Activated naive CD4-positive, alpha-beta T cell treated with anti-CD3 and anti-CD28 coated beads for 36 hours (primary cell): Measurements from ENCODE around the gene SEPTIN1. TPM values are rescaled to one million over a fixed set of nuclear protein-coding genes. Genes with fewer than 3 reads are reported as not detected.

Experiments
- CTCF ChIA-PET: fragments of 350-600 bp; sonication (Branson Sonifier 250); formaldehyde crosslinking; loops from one replicate; lab custom pipeline; 2021; ENCODE audit warnings: antibody characterized with exemption; lab: Charles Lee
- DNase-seq: peaks from one replicate; pipeline ENCODE4 v3.0.0-alpha.2; 2020
- H3K27ac Mint-ChIP-seq: one replicate; pipeline ENCODE4 v1.8.0; 2021; ENCODE audit warnings: mild to moderate bottlenecking, mixed read lengths
- H3K27me3 Mint-ChIP-seq: one replicate; pipeline ENCODE4 v1.8.0; 2021; ENCODE audit warnings: low read depth, mixed read lengths
- H3K36me3 Mint-ChIP-seq: one replicate; pipeline ENCODE4 v1.8.0; 2021; ENCODE audit warnings: low read depth, mixed read lengths
- H3K4me1 Mint-ChIP-seq: one replicate; pipeline ENCODE4 v1.8.0; 2021; ENCODE audit warnings: low read depth, mixed read lengths
- H3K4me3 Mint-ChIP-seq: one replicate; pipeline ENCODE4 v1.8.0; 2021; ENCODE audit warnings: mild to moderate bottlenecking, moderate library complexity, mixed read lengths
- H3K9me3 Mint-ChIP-seq: one replicate; pipeline ENCODE4 v1.8.0; 2021; ENCODE audit warnings: mixed read lengths
- intact Hi-C: fragments of 100-400 bp; cut with micrococcal nuclease; formaldehyde crosslinking; loops from one replicate; pipeline ENCODE4 v1.15.1; 2023
- total RNA-seq, 2 experiments: library from RNA; stranded (reverse); gene quantifications; one replicate each; pipeline ENCODE4 v1.2.3, GENCODE V29; 2021

The SEPTIN1 gene
- total RNA-seq, 2 experiments from 2014 or later = 133 to 134 TPM

DNA sequence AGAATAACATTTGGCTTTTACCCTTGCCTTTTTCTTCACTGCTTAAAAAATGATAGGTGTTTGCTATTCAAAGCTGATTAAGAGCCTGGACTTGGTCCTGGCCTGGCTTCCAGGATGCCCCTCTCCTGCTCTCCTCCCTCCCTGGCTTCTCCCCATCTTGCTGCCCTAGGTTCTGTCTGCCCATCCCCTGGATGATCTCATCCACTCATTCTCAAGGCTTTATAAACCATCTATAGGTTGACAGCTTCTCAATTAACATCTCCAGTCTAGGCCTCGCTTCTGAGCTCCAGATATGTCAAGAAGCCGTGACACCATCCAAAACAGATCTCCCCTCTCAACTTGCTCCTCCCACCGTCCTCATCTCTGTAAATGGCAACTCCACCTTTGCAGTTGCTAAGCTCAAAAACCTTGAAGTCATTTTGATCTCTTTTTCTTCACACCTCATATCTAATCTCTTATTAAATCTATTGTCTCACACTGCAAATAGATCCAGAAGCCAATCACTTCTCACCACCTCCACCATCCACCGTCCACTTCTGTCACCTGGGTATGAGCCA is 33.8 kb upstream of the SEPTIN1 start:
- no peak overlapping the region for H3K27ac Mint-ChIP-seq
- DNase-seq = no peak
- H3K27me3 Mint-ChIP-seq = no peaks in the 10 kb centered on the region
- no peaks in the 10 kb centered on the region for H3K9me3 Mint-ChIP-seq
- H3K4me1 Mint-ChIP-seq = peaks cover 36% of the 10 kb centered on the region
- CTCF ChIA-PET = interaction anchor here (1.0 to 1.8 kb wide), 3 partner anchors 9 to 221 kb away, joined by 3 to 6 read pairs (median 3); partner anchors contain the start of genes DCTPP1 and ZNF771
- H3K36me3 Mint-ChIP-seq = peaks cover 28% of the 10 kb centered on the region
- intact Hi-C loops = no loop called here
- H3K4me3 Mint-ChIP-seq = no peak overlapping the region

- H3K27ac Mint-ChIP-seq = no peak overlapping the region
- peaks cover 16% of the 10 kb centered on the region for H3K36me3 Mint-ChIP-seq
- no peaks in the 10 kb centered on the region for H3K9me3 Mint-ChIP-seq
- CTCF ChIA-PET = interaction anchor here (0.7 to 1.2 kb wide), 2 partner anchors 201 to 481 kb away, joined by 3 to 4 read pairs; no protein-coding TSS in a partner anchor
- H3K4me3 Mint-ChIP-seq = no peak overlapping the region
- H3K4me1 Mint-ChIP-seq = peaks cover 45% of the 10 kb centered on the region
- intact Hi-C loops = no loop called here
- no peaks in the 10 kb centered on the region for H3K27me3 Mint-ChIP-seq
- DNase-seq = no peak
Measured at GRCh38 chr16:30414159-30414558, 31.8 kb upstream of the SEPTIN1 start.

DNA sequence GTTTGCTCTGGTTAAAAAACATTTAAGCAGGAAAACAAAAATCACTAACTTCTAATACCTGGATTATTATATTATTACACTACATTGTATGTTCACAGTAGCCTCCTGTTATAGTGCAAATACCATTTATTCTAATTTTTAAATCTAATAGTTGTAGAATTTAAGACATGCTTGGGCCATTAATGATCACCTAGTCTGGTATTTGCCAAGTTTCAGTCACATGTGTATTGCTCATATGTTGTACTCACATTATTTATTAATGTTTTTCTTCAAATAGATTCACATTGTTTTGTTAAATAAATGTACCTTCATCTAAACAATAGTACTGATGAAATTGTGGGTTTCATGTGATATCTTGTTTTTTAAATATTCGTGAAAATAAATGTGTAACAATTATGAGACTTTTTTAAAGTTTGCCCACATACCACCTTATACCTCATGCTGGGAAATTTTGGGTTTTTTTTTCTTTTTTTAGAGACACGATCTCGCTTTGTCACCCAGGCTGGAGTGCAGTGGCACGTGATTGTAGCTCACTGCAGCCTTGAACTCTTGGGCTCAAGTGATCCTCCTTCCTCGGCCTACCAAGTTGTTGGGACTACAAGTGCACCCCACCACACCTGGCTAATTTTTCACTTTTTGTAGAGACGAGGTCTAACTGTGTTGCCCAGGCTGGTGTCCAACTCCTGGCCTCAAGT is 30.9 kb upstream of the SEPTIN1 start:
- CTCF ChIA-PET = interaction anchor here (1.2 kb wide), 1 partner anchor 202 kb away, joined by 3 read pairs; no protein-coding TSS in a partner anchor
- intact Hi-C loops = no loop called here
- H3K4me1 Mint-ChIP-seq = peaks cover 45% of the 10 kb centered on the region
- no peaks in the 10 kb centered on the region for H3K9me3 Mint-ChIP-seq
- peaks cover 12% of the 10 kb centered on the region for H3K36me3 Mint-ChIP-seq
- H3K27ac Mint-ChIP-seq = peak overlapping the region; percentile 63
- no peaks in the 10 kb centered on the region for H3K27me3 Mint-ChIP-seq
- no peak for DNase-seq
- no peak overlapping the region for H3K4me3 Mint-ChIP-seq

- H3K27me3 Mint-ChIP-seq = no peaks in the 10 kb centered on the region
- intact Hi-C loops = loop anchor here (1.0 kb wide), 2 partner anchors 9 to 317 kb away; no protein-coding TSS in a partner anchor
- H3K36me3 Mint-ChIP-seq = peaks cover 12% of the 10 kb centered on the region
- H3K4me3 Mint-ChIP-seq = no peak overlapping the region
- no peaks in the 10 kb centered on the region for H3K9me3 Mint-ChIP-seq
- peak overlapping the region; percentile 71 for H3K27ac Mint-ChIP-seq
- DNase-seq = peak; percentile 97
- CTCF ChIA-PET = interaction anchor here (0.6 to 4.6 kb wide), 33 partner anchors 9 to 320 kb away, joined by 3 to 27 read pairs (median 4); partner anchors contain the start of genes DCTPP1, SEPTIN1, ZNF48 and ZNF689
- peaks cover 38% of the 10 kb centered on the region for H3K4me1 Mint-ChIP-seq
Measured at GRCh38 chr16:30409125-30410060, 27.0 kb upstream of the SEPTIN1 start.

- CTCF ChIA-PET = interaction anchor here (0.7 to 4.6 kb wide), 11 partner anchors 8 to 315 kb away, joined by 3 to 27 read pairs (median 9); partner anchors contain the start of genes DCTPP1, SEPTIN1 and ZNF48
- no peaks in the 10 kb centered on the region for H3K9me3 Mint-ChIP-seq
- DNase-seq = no peak
- H3K27me3 Mint-ChIP-seq = no peaks in the 10 kb centered on the region
- peaks cover 9% of the 10 kb centered on the region for H3K36me3 Mint-ChIP-seq
- intact Hi-C loops = loop anchor here (1.0 to 2.0 kb wide), 6 partner anchors 26 to 343 kb away; partner anchors contain the start of genes ALDOA, SEPTIN1 and TBC1D10B
- H3K4me3 Mint-ChIP-seq = peak overlapping the region; percentile 98
- H3K27ac Mint-ChIP-seq = peak overlapping the region; percentile 79
- peaks cover 33% of the 10 kb centered on the region for H3K4me1 Mint-ChIP-seq
Measured at GRCh38 chr16:30407804-30408534, 25.6 kb upstream of the SEPTIN1 start.

- Mint-ChIP-seq H3K4me1 (peaks cover 32% of the 10 kb centered on the region), H3K27ac (peak within 1 kb of the TSS; percentile 93), H3K4me3 (peak within 1 kb of the TSS; percentile 98), H3K27me3 (no peaks in the 10 kb centered on the region), H3K36me3 (peaks cover 9% of the 10 kb centered on the region), H3K9me3 (no peaks in the 10 kb centered on the region)
- CTCF ChIA-PET = interaction anchor here (0.5 to 4.6 kb wide), 9 partner anchors 8 to 221 kb away, joined by 3 to 27 read pairs (median 8); partner anchors contain the start of genes DCTPP1, SEPTIN1 and ZNF48
- DNase-seq = peak; percentile 91
- intact Hi-C loops = loop anchor here (1.0 to 2.0 kb wide), 5 partner anchors 25 to 342 kb away; partner anchors contain the start of genes ALDOA, SEPTIN1 and TBC1D10B
Measured at GRCh38 chr16:30407102-30407803, 24.9 kb upstream of the SEPTIN1 start, which contains the start of gene ZNF771. Gene ZNF771, plus strand, starts transcription at chr16:30407606. Its CDS starts 448 bp downstream, at chr16:30408054.

GRCh38 chr16:30406795-30407101 is 24.4 kb upstream of the SEPTIN1 start:
- peaks cover 4% of the 10 kb centered on the region for H3K36me3 Mint-ChIP-seq
- H3K27me3 Mint-ChIP-seq = no peaks in the 10 kb centered on the region
- peak overlapping the region; percentile 98 for H3K4me3 Mint-ChIP-seq
- no peak for DNase-seq
- H3K27ac Mint-ChIP-seq = peak overlapping the region; percentile 93
- intact Hi-C loops = loop anchor here (1.0 to 2.0 kb wide), 5 partner anchors 24 to 341 kb away; partner anchors contain the start of genes ALDOA, SEPTIN1 and TBC1D10B
- no peaks in the 10 kb centered on the region for H3K9me3 Mint-ChIP-seq
- CTCF ChIA-PET = interaction anchor here (1.0 to 4.6 kb wide), 8 partner anchors 8 to 222 kb away, joined by 3 to 27 read pairs (median 8); partner anchors contain the start of genes DCTPP1, SEPTIN1 and ZNF48
- peaks cover 28% of the 10 kb centered on the region for H3K4me1 Mint-ChIP-seq

GRCh38 chr16:30401768-30402425 is 19.5 kb upstream of the SEPTIN1 start:
- H3K27me3 Mint-ChIP-seq = no peaks in the 10 kb centered on the region
- H3K4me1 Mint-ChIP-seq = peaks cover 32% of the 10 kb centered on the region
- H3K4me3 Mint-ChIP-seq = peak overlapping the region; percentile 80
- no peaks in the 10 kb centered on the region for H3K9me3 Mint-ChIP-seq
- peaks cover 9% of the 10 kb centered on the region for H3K36me3 Mint-ChIP-seq
- DNase-seq = no peak
- intact Hi-C loops = no loop called here
- CTCF ChIA-PET = interaction anchor here (0.6 to 1.3 kb wide), 3 partner anchors 31 to 1307 kb away, joined by 3 to 6 read pairs (median 3); no protein-coding TSS in a partner anchor
- H3K27ac Mint-ChIP-seq = no peak overlapping the region

DNA sequence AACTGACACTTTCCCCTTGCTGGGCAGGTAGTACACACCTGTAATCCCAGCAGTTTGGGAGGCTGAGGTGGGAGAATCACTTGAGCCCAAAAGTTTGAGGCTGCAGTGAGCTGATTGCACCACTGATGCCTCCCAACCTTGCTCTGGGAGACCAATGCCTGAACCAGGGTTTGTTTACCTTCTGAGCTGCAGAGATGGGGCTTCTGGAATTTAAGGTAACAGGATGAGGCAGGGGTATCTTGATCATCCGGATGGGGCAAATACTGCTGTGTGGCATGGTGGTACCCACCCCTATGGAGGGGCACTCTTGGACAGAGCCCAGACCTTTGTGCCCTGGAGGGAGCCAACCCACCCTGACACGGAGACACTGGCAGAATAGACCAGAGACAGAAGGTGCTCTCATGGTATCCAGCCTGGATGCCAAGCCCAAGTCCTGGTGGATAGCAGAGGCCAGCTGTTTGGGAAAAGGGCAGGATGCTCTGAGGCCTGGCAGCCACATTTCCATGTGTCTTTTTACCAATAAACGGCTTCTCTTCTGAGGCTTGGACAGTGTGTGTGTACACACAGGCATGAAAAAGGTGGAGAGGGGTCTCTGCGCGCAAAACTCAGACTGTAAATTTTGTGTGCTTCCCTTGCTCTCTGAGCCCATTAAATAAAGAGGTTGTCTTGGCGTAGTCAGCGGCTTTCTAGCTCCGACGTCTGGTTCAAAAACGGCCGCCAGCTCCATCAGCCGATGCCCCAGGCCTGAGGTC is 17.2 kb upstream of the SEPTIN1 start:
- peak overlapping the region; percentile 83 for H3K27ac Mint-ChIP-seq
- no peaks in the 10 kb centered on the region for H3K27me3 Mint-ChIP-seq
- no peak for DNase-seq
- H3K4me3 Mint-ChIP-seq = peak overlapping the region; percentile 80
- intact Hi-C loops = loop anchor here (1.0 kb wide), 1 partner anchor 10 kb away; no protein-coding TSS in a partner anchor
- CTCF ChIA-PET = interaction anchor here (1.0 kb wide), 1 partner anchor 10 kb away, joined by 5 read pairs; no protein-coding TSS in a partner anchor
- H3K9me3 Mint-ChIP-seq = no peaks in the 10 kb centered on the region
- H3K4me1 Mint-ChIP-seq = peaks cover 38% of the 10 kb centered on the region
- peaks cover 11% of the 10 kb centered on the region for H3K36me3 Mint-ChIP-seq
